ENCODE data around the gene SYT8.

DNA sequence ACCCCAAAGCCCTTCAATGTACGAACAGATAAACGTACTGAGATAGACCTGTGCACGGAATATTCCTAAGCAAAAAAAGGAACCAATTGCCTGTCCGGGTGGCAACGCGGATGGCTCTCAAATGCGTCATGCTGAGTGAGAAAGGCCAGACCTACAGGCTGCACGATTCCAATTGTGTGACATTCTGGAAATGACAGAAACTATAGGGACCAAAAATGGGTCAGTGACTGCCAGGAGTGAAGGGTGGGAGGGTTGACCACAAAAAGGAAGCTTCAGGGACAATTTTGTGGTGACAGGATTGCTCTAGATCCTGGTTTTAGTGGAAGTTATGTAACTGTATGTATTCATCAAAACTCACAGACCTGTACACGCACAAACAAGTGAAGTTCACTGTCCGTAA, 24.0 kb upstream of the SYT8 start:
- no peak for TF ChIP-seq EZH2 (IDR thresholded peaks at IDR 0.05; ENCODE audit: borderline replicate concordance, low read length)
- TF ChIP-seq, protein P1, sequence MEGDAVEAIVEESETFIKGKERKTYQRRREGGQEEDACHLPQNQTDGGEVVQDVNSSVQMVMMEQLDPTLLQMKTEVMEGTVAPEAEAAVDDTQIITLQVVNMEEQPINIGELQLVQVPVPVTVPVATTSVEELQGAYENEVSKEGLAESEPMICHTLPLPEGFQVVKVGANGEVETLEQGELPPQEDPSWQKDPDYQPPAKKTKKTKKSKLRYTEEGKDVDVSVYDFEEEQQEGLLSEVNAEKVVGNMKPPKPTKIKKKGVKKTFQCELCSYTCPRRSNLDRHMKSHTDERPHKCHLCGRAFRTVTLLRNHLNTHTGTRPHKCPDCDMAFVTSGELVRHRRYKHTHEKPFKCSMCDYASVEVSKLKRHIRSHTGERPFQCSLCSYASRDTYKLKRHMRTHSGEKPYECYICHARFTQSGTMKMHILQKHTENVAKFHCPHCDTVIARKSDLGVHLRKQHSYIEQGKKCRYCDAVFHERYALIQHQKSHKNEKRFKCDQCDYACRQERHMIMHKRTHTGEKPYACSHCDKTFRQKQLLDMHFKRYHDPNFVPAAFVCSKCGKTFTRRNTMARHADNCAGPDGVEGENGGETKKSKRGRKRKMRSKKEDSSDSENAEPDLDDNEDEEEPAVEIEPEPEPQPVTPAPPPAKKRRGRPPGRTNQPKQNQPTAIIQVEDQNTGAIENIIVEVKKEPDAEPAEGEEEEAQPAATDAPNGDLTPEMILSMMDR (IDR thresholded peaks at IDR 0.05; ENCODE audit: low read length): no peak

Measured in OCI-LY1 (cell line).